Measurements from ENCODE around the gene ATP7A. TPM values are rescaled to one million over a fixed set of nuclear protein-coding genes. Genes with fewer than 3 reads are reported as not detected.

ATP7A gene
- total RNA-seq, 1 experiment from 2014 or later = 2.1 TPM

DNA sequence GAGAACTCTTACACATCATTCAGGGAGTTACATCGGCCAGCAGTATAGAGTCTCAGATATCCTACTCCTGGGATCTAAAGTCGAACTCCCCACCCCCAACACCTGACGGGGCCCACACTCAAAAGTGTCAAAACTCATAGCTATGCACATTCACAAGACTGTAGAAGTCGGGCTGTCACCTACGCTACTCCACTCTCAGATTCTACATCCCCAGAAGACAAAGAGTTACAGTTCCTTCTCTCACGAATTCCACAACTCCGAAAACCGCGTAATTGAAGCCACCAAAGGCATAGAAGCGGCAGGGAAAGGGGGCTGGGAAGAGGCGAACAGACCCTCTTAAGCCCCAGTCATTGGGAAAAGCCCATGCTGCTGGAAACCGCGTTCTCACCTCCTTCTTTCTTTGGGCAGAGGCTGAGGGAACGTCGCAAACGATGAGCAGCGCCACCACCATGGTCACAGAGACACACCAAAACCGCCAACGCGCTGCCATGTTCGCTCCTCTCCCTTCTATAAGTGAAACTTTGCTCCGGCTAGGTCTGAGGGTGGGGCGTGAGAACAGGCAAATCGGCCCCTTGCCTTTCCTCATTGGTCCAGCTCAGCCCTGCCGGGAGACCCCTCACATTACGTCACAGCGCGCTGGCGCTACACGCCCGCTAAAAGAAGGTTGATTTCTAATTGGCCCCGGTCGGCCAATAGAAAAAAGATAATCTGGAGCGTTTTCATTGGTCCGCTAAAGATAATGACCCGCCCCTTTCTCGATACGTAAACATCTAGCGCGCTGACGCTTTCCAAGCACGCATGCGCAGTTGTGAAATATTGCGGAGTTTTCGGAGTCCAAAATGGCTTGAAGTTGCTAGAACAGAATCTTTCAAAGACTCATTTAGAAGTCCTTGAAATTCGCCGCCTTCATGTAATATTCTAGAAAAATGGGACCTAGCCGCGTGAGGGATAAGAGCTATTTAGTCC lies 15.3 kb upstream of the ATP7A start, which contains the start of gene MAGT1:
MAGT1 (minus strand) TSS at position 515 of the 966 bp plus-strand sequence; CDS start at position 490, 25 bp downstream.
- no peak within 1 kb of the TSS for H2BK120ac ChIP-seq (ENCODE audit: low read depth, low read length, poor library complexity, severe bottlenecking)
- no peak within 1 kb of the TSS for H4K5ac ChIP-seq (ENCODE audit: insufficient read length, low read depth, low read length)
- no peak within 1 kb of the TSS for H4K8ac ChIP-seq (replicated peaks; ENCODE audit: insufficient read length, low read depth, low read length)
- no peak within 1 kb of the TSS for H3T11ph ChIP-seq (ENCODE audit: low read length)
- peaks cover 13% of the 10 kb centered on the region for H3K9me3 ChIP-seq (ENCODE audit: control insufficient read depth, low read depth, low read length)
- no peak within 1 kb of the TSS for H2BK15ac ChIP-seq (ENCODE audit: low read depth, low read length)
- no peaks in the 10 kb centered on the region for H3K79me1 ChIP-seq (ENCODE audit: insufficient read depth, low read depth, low read length, poor library complexity, severe bottlenecking)
- no peaks in the 10 kb centered on the region for H3K27me3 ChIP-seq (ENCODE audit: insufficient read depth, low read length)
- Mint-ChIP-seq H3K36me3 (ENCODE audit: insufficient read depth in 1 of 3, low read depth in 3 of 3) (peaks cover 4 to 9% (median 5%) of the 10 kb centered on the region in 3 experiments; a peak in 5 of 7 replicates), H3K4me1 (no peaks in the 10 kb centered on the region), H3K27ac (peak within 1 kb of the TSS; percentile 96 to 100 (median 99)), H3K27me3 (ENCODE audit: low read depth) (no peaks in the 10 kb centered on the region), H3K9me3 (peaks cover 63 to 80% of the 10 kb centered on the region in 2 experiments), H3K4me3 (peak within 1 kb of the TSS; percentile 85 to 92)
- peak within 1 kb of the TSS; percentile 4 for H3K27ac ChIP-seq (ENCODE audit: insufficient read length, low read depth, low read length)
- peaks cover 14% of the 10 kb centered on the region; the same call in 1 of the 2 replicates for H3K79me2 ChIP-seq (ENCODE audit: insufficient read depth, low read length)
- no peak within 1 kb of the TSS for H4K91ac ChIP-seq (ENCODE audit: insufficient read length, low read depth, low read length)
- H2BK5ac ChIP-seq (ENCODE audit: insufficient read length, low read length) = no peak within 1 kb of the TSS
- H2BK20ac ChIP-seq (ENCODE audit: low read depth, low read length, poor library complexity, severe bottlenecking) = no peak within 1 kb of the TSS
- H4K20me1 ChIP-seq (ENCODE audit: control insufficient read depth, insufficient read depth, insufficient read length) = no peaks in the 10 kb centered on the region
- H2AK5ac ChIP-seq (ENCODE audit: insufficient read length, low read length) = no peak within 1 kb of the TSS
- no peak within 1 kb of the TSS for H3K56ac ChIP-seq (ENCODE audit: insufficient read length, low read depth, low read length)
- WGBS (ENCODE audit: extremely low coverage, insufficient read length, low lambda C conversion rate) = no CpG with 5 or more reads among the region's 49 CpGs
- H3K4ac ChIP-seq (ENCODE audit: low read depth, low read length) = no peak within 1 kb of the TSS; the same call in 1 of the 2 replicates
- H3K18ac ChIP-seq (ENCODE audit: insufficient read length, low read depth, low read length) = peak within 1 kb of the TSS; percentile 74
- peak within 1 kb of the TSS; percentile 97 for H3K9ac ChIP-seq (ENCODE audit: extremely low read depth, insufficient read length, low read length)
- no peak within 1 kb of the TSS for H3K23ac ChIP-seq (ENCODE audit: insufficient read length, low read depth, low read length)
- H3K4me1 ChIP-seq (ENCODE audit: insufficient read depth, low read length) = no peaks in the 10 kb centered on the region
- no peak within 1 kb of the TSS for H2BK12ac ChIP-seq (ENCODE audit: insufficient read length, low read depth, low read length)
- no peak within 1 kb of the TSS for H2AFZ ChIP-seq (ENCODE audit: low read length)
- H3K4me2 ChIP-seq (ENCODE audit: insufficient read depth, insufficient read length, low read length) = peak within 1 kb of the TSS; percentile 55
- TF ChIP-seq, protein P1, sequence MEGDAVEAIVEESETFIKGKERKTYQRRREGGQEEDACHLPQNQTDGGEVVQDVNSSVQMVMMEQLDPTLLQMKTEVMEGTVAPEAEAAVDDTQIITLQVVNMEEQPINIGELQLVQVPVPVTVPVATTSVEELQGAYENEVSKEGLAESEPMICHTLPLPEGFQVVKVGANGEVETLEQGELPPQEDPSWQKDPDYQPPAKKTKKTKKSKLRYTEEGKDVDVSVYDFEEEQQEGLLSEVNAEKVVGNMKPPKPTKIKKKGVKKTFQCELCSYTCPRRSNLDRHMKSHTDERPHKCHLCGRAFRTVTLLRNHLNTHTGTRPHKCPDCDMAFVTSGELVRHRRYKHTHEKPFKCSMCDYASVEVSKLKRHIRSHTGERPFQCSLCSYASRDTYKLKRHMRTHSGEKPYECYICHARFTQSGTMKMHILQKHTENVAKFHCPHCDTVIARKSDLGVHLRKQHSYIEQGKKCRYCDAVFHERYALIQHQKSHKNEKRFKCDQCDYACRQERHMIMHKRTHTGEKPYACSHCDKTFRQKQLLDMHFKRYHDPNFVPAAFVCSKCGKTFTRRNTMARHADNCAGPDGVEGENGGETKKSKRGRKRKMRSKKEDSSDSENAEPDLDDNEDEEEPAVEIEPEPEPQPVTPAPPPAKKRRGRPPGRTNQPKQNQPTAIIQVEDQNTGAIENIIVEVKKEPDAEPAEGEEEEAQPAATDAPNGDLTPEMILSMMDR (conservative IDR thresholded peaks at IDR 0.05) = no peak
- DNase-seq = peak; percentile 96
- H3K14ac ChIP-seq (ENCODE audit: insufficient read depth, low read length) = peak within 1 kb of the TSS; percentile 17; the same call in 1 of the 2 replicates
- no peaks in the 10 kb centered on the region for H3K23me2 ChIP-seq (ENCODE audit: insufficient read length, low read depth, low read length, poor library complexity, severe bottlenecking)
